ENCODE measurements around the gene ADAMTSL2. TPM values are rescaled to one million over a fixed set of nuclear protein-coding genes. Genes with fewer than 3 reads are reported as not detected.

The ADAMTSL2 gene
- total and polyA plus RNA-seq, 4 donors = 1.8 to 18.2 (median 7.7) TPM

DNA sequence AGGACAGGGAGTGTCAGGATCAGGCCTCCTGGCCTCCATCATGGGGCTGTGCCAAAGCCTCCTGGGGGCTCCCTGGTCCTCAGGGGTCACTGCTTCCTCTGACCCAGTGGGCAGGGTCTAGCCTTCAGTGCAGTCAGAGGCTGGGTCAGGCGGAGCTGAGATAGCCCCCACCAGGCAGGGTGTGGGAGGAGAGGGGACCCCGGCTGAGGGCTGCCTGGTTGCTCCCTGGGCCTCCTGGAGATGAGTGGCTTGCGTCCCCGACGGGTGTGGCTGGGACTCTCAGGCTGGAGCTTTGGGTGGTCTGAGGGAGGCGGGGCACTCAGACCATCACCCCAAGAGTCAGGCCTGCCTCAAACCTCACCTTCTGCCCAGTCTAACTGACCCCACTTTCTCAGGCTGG, 53.0 kb downstream of the ADAMTSL2 start:
- Histone ChIP-seq H3K9ac (ENCODE audit: low read depth in 1 of 2, low read length in 2 of 2) (no peak overlapping the region), H3K4me1 (ENCODE audit: control insufficient read depth in 4 of 4, insufficient read depth in 4 of 4, low read length in 3 of 4) (no peaks in the 10 kb centered on the region), H3K36me3 (ENCODE audit: control insufficient read depth in 4 of 4, insufficient read depth in 3 of 4, low read depth in 1 of 4, low read length in 3 of 4) (no peaks in the 10 kb centered on the region), H3K9me3 (ENCODE audit: control insufficient read depth in 4 of 4, low read length in 3 of 4) (no peaks in the 10 kb centered on the region), H3K27ac (ENCODE audit: low read depth in 1 of 2, low read length in 2 of 2) (no peak overlapping the region), H3K4me3 (ENCODE audit: low read depth in 1 of 3, low read length in 3 of 3) (no peak overlapping the region), H3K27me3 (ENCODE audit: control insufficient read depth in 4 of 4, insufficient read depth in 4 of 4, low read length in 3 of 4) (peaks cover 0 to 6% (median under 1%) of the 10 kb centered on the region in 4 donors)
- TF ChIP-seq JUND (IDR thresholded peaks at IDR 0.05) (no peak), FOXA2 (IDR thresholded peaks at IDR 0.05) (no peak), GABPA (IDR thresholded peaks at IDR 0.05 in 1 of 2, conservative IDR thresholded peaks at IDR 0.05 in 1 of 2) (no peak)
- 94% methylated on average over 6 of the region's 6 CpGs for WGBS
- DNase-seq (ENCODE audit: low spot score) = no peak

DNA sequence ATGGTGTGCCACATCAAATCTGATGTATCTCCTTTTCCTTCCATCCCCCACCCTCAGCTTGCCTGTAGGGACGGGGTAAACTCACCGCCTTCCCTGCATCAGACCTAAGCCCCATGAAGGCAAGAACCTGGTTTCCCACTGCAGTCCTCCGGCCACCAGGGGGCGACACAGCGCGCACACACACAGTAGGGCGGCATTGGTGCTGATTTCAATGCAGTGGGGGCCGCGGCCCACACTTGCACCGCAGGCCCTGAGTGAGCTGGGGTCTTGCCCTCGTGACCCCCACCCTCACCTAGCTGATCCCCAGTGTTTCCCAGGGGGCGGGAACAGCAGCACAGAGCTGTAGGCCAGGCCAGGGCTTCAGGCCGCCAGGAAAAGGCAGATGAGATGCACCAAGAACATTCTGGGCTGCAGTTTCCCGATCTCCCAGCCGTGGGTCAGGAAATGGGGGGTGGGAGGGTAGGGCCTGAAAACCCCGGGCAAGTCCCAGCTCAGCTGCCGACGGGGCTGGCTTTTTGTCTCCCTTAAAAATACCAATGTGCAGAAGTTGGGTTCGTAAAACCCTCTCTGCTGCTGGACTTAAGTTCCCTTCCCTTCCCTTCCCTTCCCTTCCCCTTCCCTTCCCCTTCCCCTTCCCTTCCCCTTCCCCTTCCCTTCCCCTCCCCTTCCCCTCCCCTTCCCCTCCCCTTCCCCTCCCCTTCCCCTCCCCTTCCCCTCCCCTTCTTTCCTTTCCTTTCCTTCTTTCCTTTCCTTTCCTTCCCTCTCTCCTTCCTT, 55.1 kb downstream of the ADAMTSL2 start:
- H3K27me3 ChIP-seq (ENCODE audit: control insufficient read depth in 4 of 4, insufficient read depth in 4 of 4, low read length in 3 of 4) = peaks cover 0 to 6% (median under 1%) of the 10 kb centered on the region in 4 donors
- no peaks in the 10 kb centered on the region for H3K36me3 ChIP-seq (ENCODE audit: control insufficient read depth in 4 of 4, insufficient read depth in 3 of 4, low read depth in 1 of 4, low read length in 3 of 4)
- no peak for TF ChIP-seq HNF4A (conservative IDR thresholded peaks at IDR 0.05)
- TF ChIP-seq, protein P1, sequence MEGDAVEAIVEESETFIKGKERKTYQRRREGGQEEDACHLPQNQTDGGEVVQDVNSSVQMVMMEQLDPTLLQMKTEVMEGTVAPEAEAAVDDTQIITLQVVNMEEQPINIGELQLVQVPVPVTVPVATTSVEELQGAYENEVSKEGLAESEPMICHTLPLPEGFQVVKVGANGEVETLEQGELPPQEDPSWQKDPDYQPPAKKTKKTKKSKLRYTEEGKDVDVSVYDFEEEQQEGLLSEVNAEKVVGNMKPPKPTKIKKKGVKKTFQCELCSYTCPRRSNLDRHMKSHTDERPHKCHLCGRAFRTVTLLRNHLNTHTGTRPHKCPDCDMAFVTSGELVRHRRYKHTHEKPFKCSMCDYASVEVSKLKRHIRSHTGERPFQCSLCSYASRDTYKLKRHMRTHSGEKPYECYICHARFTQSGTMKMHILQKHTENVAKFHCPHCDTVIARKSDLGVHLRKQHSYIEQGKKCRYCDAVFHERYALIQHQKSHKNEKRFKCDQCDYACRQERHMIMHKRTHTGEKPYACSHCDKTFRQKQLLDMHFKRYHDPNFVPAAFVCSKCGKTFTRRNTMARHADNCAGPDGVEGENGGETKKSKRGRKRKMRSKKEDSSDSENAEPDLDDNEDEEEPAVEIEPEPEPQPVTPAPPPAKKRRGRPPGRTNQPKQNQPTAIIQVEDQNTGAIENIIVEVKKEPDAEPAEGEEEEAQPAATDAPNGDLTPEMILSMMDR (IDR thresholded peaks at IDR 0.05; ENCODE audit: low read depth, low read length, missing input control) = peak; percentile 26
- TF ChIP-seq GABPA (IDR thresholded peaks at IDR 0.05 in 1 of 2, conservative IDR thresholded peaks at IDR 0.05 in 1 of 2) = no peak
- TF ChIP-seq RAD21 (IDR thresholded peaks at IDR 0.05) = peak in 1 of 2 donors; percentile 44
- no peak overlapping the region for H3K4me3 ChIP-seq (ENCODE audit: low read depth in 1 of 3, low read length in 3 of 3)
- H3K27ac ChIP-seq (ENCODE audit: low read depth in 1 of 2, low read length in 2 of 2) = no peak overlapping the region
- WGBS = 51% methylated on average over 19 of the region's 19 CpGs
- DNase-seq (ENCODE audit: low spot score) = peak; percentile 50
- no peaks in the 10 kb centered on the region for H3K4me1 ChIP-seq (ENCODE audit: control insufficient read depth in 4 of 4, insufficient read depth in 4 of 4, low read length in 3 of 4)
- no peaks in the 10 kb centered on the region for H3K9me3 ChIP-seq (ENCODE audit: control insufficient read depth in 4 of 4, low read length in 3 of 4)
- H3K9ac ChIP-seq (ENCODE audit: low read depth in 1 of 2, low read length in 2 of 2) = no peak overlapping the region

DNA sequence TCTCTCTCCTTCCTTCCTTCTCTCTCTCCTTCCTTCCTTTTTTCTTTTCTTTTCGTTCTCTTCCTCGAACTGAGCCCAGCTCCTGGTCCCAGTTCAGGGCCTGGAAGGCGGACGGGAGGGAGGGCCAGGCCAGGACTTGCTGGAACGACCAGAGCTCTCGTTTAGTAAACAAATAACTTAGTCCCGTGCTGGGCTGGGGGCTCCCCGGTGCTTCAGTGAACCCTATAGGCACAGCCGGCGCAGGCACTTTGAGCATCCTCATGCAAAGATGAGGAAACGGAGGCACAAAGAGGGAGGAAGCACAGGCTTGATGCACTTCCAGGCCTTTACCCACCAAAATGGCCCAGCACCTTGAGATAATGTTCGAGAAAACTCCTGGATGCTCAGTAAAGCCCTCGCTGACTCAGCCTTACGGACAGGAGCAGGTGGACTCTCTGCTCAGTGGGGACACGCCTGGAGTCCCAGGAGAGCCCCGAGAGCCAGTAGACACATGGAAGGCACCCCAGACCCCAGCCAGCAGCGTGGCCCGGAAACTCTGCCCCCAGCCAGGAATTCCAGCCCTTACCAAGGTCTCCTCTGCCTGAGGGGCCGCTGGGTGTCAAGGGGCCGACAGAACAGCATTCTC, 55.8 kb downstream of the ADAMTSL2 start:
- Histone ChIP-seq H3K4me3 (ENCODE audit: low read depth in 1 of 3, low read length in 3 of 3) (no peak overlapping the region), H3K27ac (ENCODE audit: low read depth in 1 of 2, low read length in 2 of 2) (no peak overlapping the region), H3K4me1 (ENCODE audit: control insufficient read depth in 4 of 4, insufficient read depth in 4 of 4, low read length in 3 of 4) (no peaks in the 10 kb centered on the region), H3K36me3 (ENCODE audit: control insufficient read depth in 4 of 4, insufficient read depth in 3 of 4, low read depth in 1 of 4, low read length in 3 of 4) (no peaks in the 10 kb centered on the region), H3K9me3 (ENCODE audit: control insufficient read depth in 4 of 4, low read length in 3 of 4) (no peaks in the 10 kb centered on the region), H3K9ac (ENCODE audit: low read depth in 1 of 2, low read length in 2 of 2) (no peak overlapping the region), H3K27me3 (ENCODE audit: control insufficient read depth in 4 of 4, insufficient read depth in 4 of 4, low read length in 3 of 4) (peaks cover 0 to 6% (median under 1%) of the 10 kb centered on the region in 4 donors)
- WGBS = 75% methylated on average over 20 of the region's 20 CpGs
- no peak for DNase-seq (ENCODE audit: low spot score)
- TF ChIP-seq GABPA (IDR thresholded peaks at IDR 0.05 in 1 of 2, conservative IDR thresholded peaks at IDR 0.05 in 1 of 2) (no peak), RXRA (IDR thresholded peaks at IDR 0.05) (no peak), TAF1 (conservative IDR thresholded peaks at IDR 0.05) (no peak), JUND (IDR thresholded peaks at IDR 0.05) (no peak), YY1 (IDR thresholded peaks at IDR 0.05) (no peak), HNF4A (conservative IDR thresholded peaks at IDR 0.05) (no peak), RAD21 (IDR thresholded peaks at IDR 0.05) (no peak), NR2F2 (IDR thresholded peaks at IDR 0.05) (no peak), FOXA1 (IDR thresholded peaks at IDR 0.05) (no peak)
- TF ChIP-seq, protein P2, sequence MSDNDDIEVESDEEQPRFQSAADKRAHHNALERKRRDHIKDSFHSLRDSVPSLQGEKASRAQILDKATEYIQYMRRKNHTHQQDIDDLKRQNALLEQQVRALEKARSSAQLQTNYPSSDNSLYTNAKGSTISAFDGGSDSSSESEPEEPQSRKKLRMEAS (IDR thresholded peaks at IDR 0.05) = no peak
- TF ChIP-seq, protein P3, sequence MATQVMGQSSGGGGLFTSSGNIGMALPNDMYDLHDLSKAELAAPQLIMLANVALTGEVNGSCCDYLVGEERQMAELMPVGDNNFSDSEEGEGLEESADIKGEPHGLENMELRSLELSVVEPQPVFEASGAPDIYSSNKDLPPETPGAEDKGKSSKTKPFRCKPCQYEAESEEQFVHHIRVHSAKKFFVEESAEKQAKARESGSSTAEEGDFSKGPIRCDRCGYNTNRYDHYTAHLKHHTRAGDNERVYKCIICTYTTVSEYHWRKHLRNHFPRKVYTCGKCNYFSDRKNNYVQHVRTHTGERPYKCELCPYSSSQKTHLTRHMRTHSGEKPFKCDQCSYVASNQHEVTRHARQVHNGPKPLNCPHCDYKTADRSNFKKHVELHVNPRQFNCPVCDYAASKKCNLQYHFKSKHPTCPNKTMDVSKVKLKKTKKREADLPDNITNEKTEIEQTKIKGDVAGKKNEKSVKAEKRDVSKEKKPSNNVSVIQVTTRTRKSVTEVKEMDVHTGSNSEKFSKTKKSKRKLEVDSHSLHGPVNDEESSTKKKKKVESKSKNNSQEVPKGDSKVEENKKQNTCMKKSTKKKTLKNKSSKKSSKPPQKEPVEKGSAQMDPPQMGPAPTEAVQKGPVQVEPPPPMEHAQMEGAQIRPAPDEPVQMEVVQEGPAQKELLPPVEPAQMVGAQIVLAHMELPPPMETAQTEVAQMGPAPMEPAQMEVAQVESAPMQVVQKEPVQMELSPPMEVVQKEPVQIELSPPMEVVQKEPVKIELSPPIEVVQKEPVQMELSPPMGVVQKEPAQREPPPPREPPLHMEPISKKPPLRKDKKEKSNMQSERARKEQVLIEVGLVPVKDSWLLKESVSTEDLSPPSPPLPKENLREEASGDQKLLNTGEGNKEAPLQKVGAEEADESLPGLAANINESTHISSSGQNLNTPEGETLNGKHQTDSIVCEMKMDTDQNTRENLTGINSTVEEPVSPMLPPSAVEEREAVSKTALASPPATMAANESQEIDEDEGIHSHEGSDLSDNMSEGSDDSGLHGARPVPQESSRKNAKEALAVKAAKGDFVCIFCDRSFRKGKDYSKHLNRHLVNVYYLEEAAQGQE (IDR thresholded peaks at IDR 0.05) = no peak
- TF ChIP-seq, protein P1 (IDR thresholded peaks at IDR 0.05; ENCODE audit: low read depth, low read length, missing input control) = no peak
- TF ChIP-seq, protein P4, sequence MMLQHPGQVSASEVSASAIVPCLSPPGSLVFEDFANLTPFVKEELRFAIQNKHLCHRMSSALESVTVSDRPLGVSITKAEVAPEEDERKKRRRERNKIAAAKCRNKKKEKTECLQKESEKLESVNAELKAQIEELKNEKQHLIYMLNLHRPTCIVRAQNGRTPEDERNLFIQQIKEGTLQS (IDR thresholded peaks at IDR 0.05) = no peak
- TF ChIP-seq, protein P5, sequence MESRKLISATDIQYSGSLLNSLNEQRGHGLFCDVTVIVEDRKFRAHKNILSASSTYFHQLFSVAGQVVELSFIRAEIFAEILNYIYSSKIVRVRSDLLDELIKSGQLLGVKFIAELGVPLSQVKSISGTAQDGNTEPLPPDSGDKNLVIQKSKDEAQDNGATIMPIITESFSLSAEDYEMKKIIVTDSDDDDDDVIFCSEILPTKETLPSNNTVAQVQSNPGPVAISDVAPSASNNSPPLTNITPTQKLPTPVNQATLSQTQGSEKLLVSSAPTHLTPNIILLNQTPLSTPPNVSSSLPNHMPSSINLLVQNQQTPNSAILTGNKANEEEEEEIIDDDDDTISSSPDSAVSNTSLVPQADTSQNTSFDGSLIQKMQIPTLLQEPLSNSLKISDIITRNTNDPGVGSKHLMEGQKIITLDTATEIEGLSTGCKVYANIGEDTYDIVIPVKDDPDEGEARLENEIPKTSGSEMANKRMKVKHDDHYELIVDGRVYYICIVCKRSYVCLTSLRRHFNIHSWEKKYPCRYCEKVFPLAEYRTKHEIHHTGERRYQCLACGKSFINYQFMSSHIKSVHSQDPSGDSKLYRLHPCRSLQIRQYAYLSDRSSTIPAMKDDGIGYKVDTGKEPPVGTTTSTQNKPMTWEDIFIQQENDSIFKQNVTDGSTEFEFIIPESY (IDR thresholded peaks at IDR 0.05) = no peak
